GM19239 (cell line): ENCODE data around the gene ATL1.
"Not testable (repeated sequence)": the region's sequence is repeated elsewhere in the genome, so short reads cannot be mapped to it uniquely, and the experiment has no call there.

Source experiments
- DNase-seq: peaks from one replicate; pipeline ENCODE4 v3.0.0; 2011; ENCODE audit warnings: low spot score; ENCODE audit not compliant: insufficient read length
- FAIRE-seq: peaks from 2 replicates; lab custom pipeline; 2011; peaks lifted over from hg19 to GRCh38; lab: Jason Lieb, UNC

Gene ATL1

GRCh38 chr14:50635141-50635540, 75.2 kb downstream of the ATL1 start:
- FAIRE-seq = no peak
- DNase-seq = no peak

- DNase-seq (no peak), FAIRE-seq (peak; percentile 98)
Observed at GRCh38 chr14:50647282-50647681, 87.3 kb downstream of the ATL1 start.

GRCh38 chr14:50647753-50648152, 87.8 kb downstream of the ATL1 start:
- FAIRE-seq (peak; percentile 35), DNase-seq (no peak)

DNA sequence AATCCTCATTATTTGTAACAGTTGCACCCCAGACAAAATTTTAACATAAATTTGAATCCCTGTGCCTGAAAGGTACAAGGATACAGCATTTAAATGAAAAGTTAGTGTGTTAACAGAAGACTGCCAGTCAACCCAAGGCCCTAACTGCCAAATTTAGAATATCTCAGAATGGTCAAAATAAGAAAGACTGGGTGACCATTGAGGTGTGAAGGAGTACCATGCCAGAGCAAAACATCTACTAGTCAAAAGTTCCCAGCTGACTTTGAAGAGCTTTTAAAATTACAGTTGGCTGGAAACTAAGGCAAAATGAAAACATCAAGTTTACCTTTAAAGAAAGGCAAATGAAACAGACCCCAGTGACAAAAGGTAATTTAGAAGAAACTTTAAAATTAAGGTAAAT, 89.7 kb downstream of the ATL1 start:
- DNase-seq = no peak
- FAIRE-seq = peak; percentile 45

DNA sequence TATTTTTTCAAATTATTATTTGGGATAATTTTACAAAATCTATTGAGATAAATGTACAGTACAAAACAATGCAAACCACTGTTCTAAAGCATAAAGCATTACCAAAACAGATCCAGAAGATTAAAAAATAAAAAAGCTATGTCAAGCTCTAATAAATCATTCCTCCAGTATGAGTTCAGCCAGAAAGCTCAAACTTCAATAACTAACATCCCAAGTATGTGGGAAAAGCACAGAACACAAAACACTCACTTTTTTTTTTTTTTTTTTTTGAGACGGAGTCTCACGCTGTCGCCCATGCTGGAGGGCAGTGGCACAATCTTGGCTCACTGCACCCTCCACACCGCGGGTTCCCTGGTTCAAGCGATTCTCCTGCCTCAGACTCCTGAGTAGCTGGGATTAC, 96.8 kb downstream of the ATL1 start:
- no peak for FAIRE-seq
- no peak for DNase-seq

DNA sequence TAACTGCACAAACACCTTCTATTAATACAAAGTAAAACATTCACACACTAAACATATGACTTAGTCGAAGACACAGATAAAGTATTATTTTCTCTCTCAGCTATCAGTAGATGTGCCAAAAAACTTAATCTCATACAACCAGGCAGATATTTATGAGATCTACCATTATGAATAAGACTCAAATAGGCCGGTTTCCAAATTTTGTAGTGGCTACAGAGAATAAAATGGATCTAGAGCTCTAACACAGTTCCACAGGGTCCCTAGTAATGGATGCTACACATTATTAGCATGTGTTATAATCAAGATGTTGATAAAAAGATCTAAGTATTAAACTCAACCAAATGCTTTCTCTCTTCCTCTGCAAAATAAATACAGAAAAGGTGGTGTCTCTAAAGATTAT, 97.8 kb downstream of the ATL1 start:
- no peak for FAIRE-seq
- DNase-seq = no peak

- DNase-seq = no peak
- FAIRE-seq = peak; percentile 23
Observed at GRCh38 chr14:50658203-50658602, 98.3 kb downstream of the ATL1 start.

GRCh38 chr14:50659327-50659974, 99.5 kb downstream of the ATL1 start:
- FAIRE-seq (no peak), DNase-seq (no peak)

GRCh38 chr14:50664579-50664978, 104.6 kb downstream of the ATL1 start:
- not testable (repeated sequence) for FAIRE-seq, DNase-seq

DNA sequence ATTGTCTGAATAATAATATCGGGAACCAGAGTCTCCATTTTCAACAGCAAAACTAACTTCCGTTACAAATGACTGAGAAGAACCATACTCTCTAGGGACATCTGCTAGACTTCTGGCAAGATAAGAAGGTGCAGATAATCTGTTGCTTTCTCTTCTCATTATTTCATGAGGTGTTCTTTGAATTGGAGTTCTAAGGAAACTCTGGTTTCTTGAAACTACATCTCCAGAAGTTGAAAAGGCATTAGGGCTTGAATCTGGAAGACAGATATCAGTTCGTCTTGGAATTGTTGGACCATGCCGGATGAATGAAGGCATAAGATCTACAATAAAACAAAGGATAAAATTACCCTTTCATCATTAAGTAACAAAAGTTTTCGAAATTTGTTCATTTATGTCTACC, 105.4 kb downstream of the ATL1 start:
- not testable (repeated sequence) for DNase-seq
- FAIRE-seq = peak; percentile 95

- FAIRE-seq = peak; percentile 66
Observed at GRCh38 chr14:50666772-50667683, 107.1 kb downstream of the ATL1 start.

DNA sequence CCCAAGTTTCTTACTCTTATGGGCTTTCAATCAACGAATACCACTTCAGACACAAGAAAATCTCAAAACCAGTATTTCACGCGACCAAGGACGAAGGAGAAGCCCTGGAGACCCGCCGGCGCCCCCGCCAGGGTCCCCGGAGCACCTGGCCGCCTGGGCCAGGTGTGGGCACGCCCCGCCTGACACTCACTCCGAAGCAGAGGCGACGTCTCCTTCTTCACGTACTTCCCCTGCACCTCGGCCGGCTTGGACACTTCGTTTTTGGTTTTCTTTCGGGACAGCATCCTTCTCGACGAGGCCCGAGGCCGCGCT, 107.7 kb downstream of the ATL1 start:
- DNase-seq (no peak), FAIRE-seq (peak; percentile 56)

More at GRCh38 chr14:50666772-50667683, 107.1 kb downstream of the ATL1 start:
- DNase-seq = no peak

GRCh38 chr14:50667996-50668825, 108.3 kb downstream of the ATL1 start, which contains the start of gene SAV1:
TSS of gene SAV1 (minus strand) at chr14:50668306. CDS start at chr14:50667967, 339 bp downstream.
- FAIRE-seq (peak; percentile 78), DNase-seq (no peak)

- no peak for DNase-seq
- no peak for FAIRE-seq
Observed at GRCh38 chr14:50668826-50669143, 108.8 kb downstream of the ATL1 start.

DNA sequence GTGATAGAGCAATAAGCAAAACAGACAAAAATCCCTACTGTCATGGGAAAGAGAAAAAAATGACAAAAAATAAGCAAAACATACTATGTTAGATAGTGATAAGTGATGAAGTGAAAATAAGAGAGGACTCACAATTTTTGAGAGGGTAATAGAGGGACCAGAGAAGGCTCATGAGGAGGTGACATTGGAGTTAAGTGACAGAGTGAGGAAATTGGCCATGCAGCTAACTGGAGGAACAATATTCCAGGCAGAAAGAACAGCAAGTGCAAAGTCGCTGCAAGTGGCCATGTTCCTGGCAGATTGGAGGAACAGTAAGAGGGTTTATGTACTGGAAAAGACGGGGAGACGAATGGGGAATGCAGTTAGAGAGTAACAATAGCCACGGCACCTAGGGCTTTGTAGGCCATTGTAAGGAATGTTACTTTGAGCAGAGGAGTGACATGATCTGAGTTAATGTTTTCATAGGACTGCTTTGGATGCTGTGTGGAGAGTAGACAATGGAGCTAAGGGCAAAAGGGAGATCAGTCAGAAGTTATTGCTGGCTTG, 109.6 kb downstream of the ATL1 start:
- FAIRE-seq (no peak), DNase-seq (no peak)

DNA sequence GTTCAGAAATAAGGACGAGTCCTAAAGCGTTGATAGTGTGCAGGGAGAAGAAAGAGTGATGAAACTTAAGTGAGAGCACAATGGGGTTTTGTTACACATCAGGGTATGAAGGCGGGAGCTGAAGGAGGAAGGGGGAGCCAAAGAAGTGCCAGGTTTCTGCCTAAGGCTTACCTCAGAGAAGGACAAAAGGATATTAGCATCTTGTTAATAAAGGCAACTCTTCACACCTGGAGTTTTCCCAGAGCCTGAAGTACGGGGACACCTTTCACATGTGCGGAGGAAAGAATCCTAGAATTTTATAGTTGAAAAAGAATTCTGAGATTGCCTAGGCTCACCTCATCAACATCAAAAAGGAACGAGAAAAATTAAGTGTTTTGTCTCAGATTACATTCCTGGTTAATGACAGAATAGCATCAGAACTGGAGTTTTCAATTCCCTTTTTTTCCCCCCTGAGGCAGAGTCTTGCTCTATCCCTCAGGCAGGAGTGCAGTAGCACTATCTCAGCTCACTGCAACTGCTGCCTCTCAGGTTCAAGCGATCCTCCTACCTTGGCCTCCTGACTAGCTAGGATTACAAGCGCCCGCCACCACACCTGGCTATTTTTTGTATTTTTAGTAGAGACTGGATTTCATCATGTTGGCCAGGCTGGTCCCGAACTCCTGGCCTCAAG, 110.4 kb downstream of the ATL1 start:
- FAIRE-seq (no peak), DNase-seq (no peak)

- FAIRE-seq (no peak), DNase-seq (no peak)
Observed at GRCh38 chr14:50670866-50671256, 110.9 kb downstream of the ATL1 start.

DNA sequence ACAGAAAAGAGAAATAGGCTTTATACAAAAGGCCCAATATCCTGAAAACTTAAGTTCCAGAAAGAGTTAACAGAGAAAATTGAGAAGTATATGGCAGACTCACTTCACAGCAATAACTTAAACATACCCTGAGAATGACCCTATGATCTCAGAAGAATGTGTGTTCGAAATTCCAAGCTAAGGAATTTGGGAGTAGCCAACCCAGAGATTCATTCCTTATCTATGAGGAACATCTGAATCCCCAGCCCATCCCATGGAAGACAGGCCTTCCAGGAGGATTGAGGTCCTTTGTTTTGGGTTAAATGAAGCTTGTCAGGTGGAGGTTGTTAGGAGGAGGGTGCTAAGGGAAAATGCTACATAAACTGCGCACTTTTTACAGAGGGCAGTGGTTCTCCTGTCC, 115.7 kb downstream of the ATL1 start:
- FAIRE-seq (peak; percentile 21), DNase-seq (no peak)

DNA sequence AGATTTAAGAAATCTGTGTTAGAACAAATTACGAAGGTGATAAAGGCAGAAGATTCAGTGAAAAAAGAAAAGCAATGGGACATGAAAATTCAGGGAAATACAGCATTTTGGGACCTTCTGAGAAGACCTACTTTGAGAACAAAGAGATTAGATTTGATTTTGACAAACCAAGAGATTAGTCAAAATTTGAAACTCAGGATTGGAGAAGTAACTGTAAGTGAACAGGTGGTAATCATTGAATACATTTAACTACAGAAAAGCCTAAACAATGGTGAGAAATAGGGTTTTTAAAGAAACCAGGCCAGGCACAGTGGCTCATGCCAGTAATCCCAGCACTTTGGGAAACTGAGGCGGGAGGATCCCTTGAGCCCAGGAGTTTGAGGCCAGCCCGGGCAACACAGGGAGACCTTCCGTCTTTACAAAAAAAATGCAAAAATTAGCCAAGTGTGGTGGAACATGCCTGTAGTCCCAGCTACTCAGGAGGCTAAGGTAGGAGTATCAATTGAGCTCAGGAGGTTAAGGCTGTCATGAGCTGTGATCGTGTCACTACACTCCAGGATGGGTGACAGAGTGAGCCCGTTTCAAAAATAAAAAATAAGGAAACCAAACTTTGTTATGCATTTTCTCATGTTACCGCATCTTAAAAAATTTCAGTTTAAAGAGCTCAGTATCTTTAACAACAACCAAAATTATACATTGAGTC, 117.0 kb downstream of the ATL1 start:
- DNase-seq = no peak
- peak; percentile 65 for FAIRE-seq
